HepG2 (cell line): ENCODE data around the gene RUVBL1. TPM values are rescaled to one million over a fixed set of nuclear protein-coding genes. Genes with fewer than 3 reads are reported as not detected.

Experiments
- ATAC-seq: fragments of 200-7000 bp; cut with Tn5 transposase; 3 replicates; pipeline ENCODE4 v1.9.1; 2020; ENCODE audit warnings: mild to moderate bottlenecking, moderate library complexity
- BruUV-seq: library from RNA; stranded (reverse); fragments of 400-500 nt; replicated peaks from 2 replicates; lab custom pipeline; 2021; lab: Mats Ljungman, UMichigan
- CTCF ChIA-PET: fragments of 300-600 bp; formaldehyde crosslinking; extraction: SDS; loops from one replicate; lab custom pipeline; 2021; ENCODE audit warnings: low total read pairs, inconsistent platforms, low intra/inter-chr PET ratio; lab: Yijun Ruan, JAX
- POLR2A ChIA-PET: fragments of 350-600 bp; sonication (Branson Sonifier 250); formaldehyde crosslinking; loops from one replicate; lab custom pipeline; 2020; ENCODE audit warnings: antibody characterized with exemption, inconsistent platforms; lab: Yijun Ruan, JAX
- DNase-seq: peaks from one replicate; pipeline ENCODE4 v3.0.0-alpha.2; 2015; ENCODE audit warnings: low spot score
- FAIRE-seq: peaks from 3 replicates; lab custom pipeline; 2011; peaks lifted over from hg19 to GRCh38; lab: Jason Lieb, UNC
- H2AFZ ChIP-seq: one replicate; pipeline ENCODE4 v1.6.1; 2011; ENCODE audit warnings: low read length, inconsistent platforms
- H3K27ac ChIP-seq: fragments of 300-600 bp; 3 replicates; pipeline ENCODE4 v1.8.0; 2011; ENCODE audit warnings: mixed run types, mild to moderate bottlenecking, mixed read lengths, low read length, inconsistent platforms; ENCODE audit not compliant: insufficient read depth; ENCODE audit errors: extremely low read length
- H3K27me3 ChIP-seq, 2 experiments: fragments of 200-600 bp in 1 of 2; 2 replicates in 1 of 2; 3 replicates in 1 of 2; pipeline versions ENCODE4 v1.6.0 to v1.8.0; 2011; ENCODE audit warnings: low read length in 2 of 2, mild to moderate bottlenecking in 2 of 2, moderate library complexity in 2 of 2, inconsistent platforms in 1 of 2; ENCODE audit not compliant: insufficient read depth in 2 of 2, control insufficient read depth in 1 of 2
- H3K36me3 ChIP-seq, 2 experiments: fragments of 200-600 bp in 1 of 2; replicated peaks in 1 of 2; 2 replicates in 1 of 2; 3 replicates in 1 of 2; pipeline versions ENCODE4 v1.5.1 to v1.8.0; 2011; ENCODE audit warnings: low read length in 2 of 2, inconsistent platforms in 1 of 2; ENCODE audit not compliant: insufficient read depth in 2 of 2, control insufficient read depth in 1 of 2
- H3K4me1 ChIP-seq: 2 replicates; pipeline ENCODE4 v1.5.1; 2012; ENCODE audit warnings: low read length, inconsistent platforms; ENCODE audit not compliant: insufficient read depth
- H3K4me2 ChIP-seq: 2 replicates; pipeline ENCODE4 v1.6.0; 2011; ENCODE audit warnings: low read depth, low read length, inconsistent platforms
- H3K4me3 ChIP-seq, 3 experiments: fragments of 200-600 bp in 1 of 3; sonication (generic), shearing (Covaris generic) in 1 of 3; replicated peaks in 1 of 3; 2 replicates each; pipeline ENCODE4 v1.5.1; 2011 to 2016; ENCODE audit warnings: low read length in 3 of 3, inconsistent platforms in 2 of 3, low read depth in 2 of 3, mild to moderate bottlenecking in 2 of 3, control low read depth in 1 of 3, mixed read lengths in 1 of 3; ENCODE audit not compliant: insufficient read depth in 1 of 3
- H3K79me2 ChIP-seq: one replicate; pipeline ENCODE4 v1.6.1; 2011; ENCODE audit warnings: low read length, inconsistent platforms; ENCODE audit not compliant: insufficient read depth
- H3K9ac ChIP-seq: 2 replicates; pipeline ENCODE4 v1.6.0; 2011; ENCODE audit warnings: mild to moderate bottlenecking, low read depth, low read length, inconsistent platforms; ENCODE audit not compliant: insufficient read depth
- H3K9me3 ChIP-seq: 2 replicates; pipeline ENCODE4 v1.5.1; 2012; ENCODE audit warnings: mild to moderate bottlenecking, low read length
- H4K20me1 ChIP-seq: 2 replicates; pipeline ENCODE4 v1.6.0; 2011; ENCODE audit warnings: inconsistent platforms, mild to moderate bottlenecking, low read length, moderate library complexity; ENCODE audit not compliant: insufficient read depth
- CCAR2 ChIP-seq: fragments of 200-400 bp; formaldehyde crosslinking; optimal IDR thresholded peaks from 2 replicates; pipeline ENCODE3; 2018; ENCODE audit warnings: low read depth, mild to moderate bottlenecking, low read length, moderate library complexity
- KAT2B ChIP-seq: fragments of 150-350 bp; IDR thresholded peaks from 2 replicates; pipeline ENCODE4 v1.6.1; 2014; ENCODE audit warnings: low read depth, low read length, borderline replicate concordance
- MEIS2 ChIP-seq: sonication (generic); formaldehyde crosslinking; IDR thresholded peaks from 2 replicates; pipeline ENCODE4 v1.9.0; 2021; ENCODE audit warnings: mild to moderate bottlenecking, missing genetic modification reagents
- SRSF4 ChIP-seq: fragments of 200-400 bp; formaldehyde crosslinking; IDR thresholded peaks from one replicate; pipeline ENCODE4 v1.6.1; 2018; ENCODE audit warnings: mild to moderate bottlenecking, low read depth, low read length, moderate library complexity; ENCODE audit not compliant: poor library complexity, severe bottlenecking
- ZMYM2 ChIP-seq: sonication (generic); formaldehyde crosslinking; IDR thresholded peaks from 2 replicates; pipeline ENCODE4 v1.8.0; 2022; ENCODE audit warnings: mild to moderate bottlenecking, missing genetic modification reagents
- ZNF546 ChIP-seq: sonication (generic); formaldehyde crosslinking; conservative IDR thresholded peaks from 2 replicates; pipeline ENCODE4 v1.8.1; 2023; ENCODE audit warnings: mild to moderate bottlenecking, missing genetic modification reagents
- ZNF577 ChIP-seq: sonication (generic); formaldehyde crosslinking; IDR thresholded peaks from 2 replicates; pipeline ENCODE4 v1.4.0; 2020; ENCODE audit warnings: mild to moderate bottlenecking, low read depth, missing genetic modification reagents, borderline replicate concordance
- WGBS: methylation state at CpG from one replicate; pipeline ENCODE4 v1.1.6; 2017; ENCODE audit warnings: low lambda C conversion rate; 5-methylcytosine and 5-hydroxymethylcytosine counted together
- in situ Hi-C: cut with HindIII; loops from 2 replicates; pipeline ENCODE4 v1.10.0; 2017; ENCODE audit warnings: low pct_unique_long_range_greater_than_20kb; ENCODE audit not compliant: extremely low pct_ligation_motif_present
- intact Hi-C: fragments of 100-400 bp; cut with micrococcal nuclease; formaldehyde crosslinking; loops from one replicate; pipeline ENCODE4 v1.10.0; 2022; ENCODE audit not compliant: unreplicated experiment
- polyA plus RNA-seq, 8 experiments: library from polyadenylated mRNA; depleted of rRNA in 3 of 8; stranded (reverse) in 7 of 8; unstranded in 1 of 8; fragments of >200 nt; fragmentation: Illumina TruSeq in 4 of 8; extraction: Trizol in 4 of 8; gene quantifications; 2 replicates each; pipeline versions ENCODE4 v1.2.1 to v1.2.3, GENCODE V29; 2011 to 2016; ENCODE audit warnings: low read depth in 4 of 8, missing spikeins in 1 of 8, mixed read lengths in 1 of 8; ENCODE audit not compliant: insufficient read depth in 1 of 8
- total RNA-seq, 5 experiments: library from RNA; depleted of rRNA; stranded (reverse); fragments of >200 nt; fragmentation: Illumina TruSeq; extraction: Trizol; gene quantifications; 2 replicates each; pipeline ENCODE4 v1.2.3, GENCODE V29; 2016; ENCODE audit warnings: low read depth in 1 of 5
- TF ChIP-seq, protein P1 (sequence below): sonication (generic); formaldehyde crosslinking; IDR thresholded peaks from 2 replicates; pipeline ENCODE4 v1.4.0; 2020; ENCODE audit warnings: missing genetic modification reagents, mild to moderate bottlenecking, borderline replicate concordance
- TF ChIP-seq, protein P2 (sequence below): sonication (generic); formaldehyde crosslinking; IDR thresholded peaks from 2 replicates; pipeline ENCODE4 v1.5.1; 2020; ENCODE audit warnings: mild to moderate bottlenecking, moderate library complexity, missing genetic modification reagents

Gene RUVBL1
- total and polyA plus RNA-seq, 2 of the 13 experiments (the other 11 are each of a cell fraction or from before 2014, with no cell fraction given) = 32.7 to 86.3 TPM

DNA sequence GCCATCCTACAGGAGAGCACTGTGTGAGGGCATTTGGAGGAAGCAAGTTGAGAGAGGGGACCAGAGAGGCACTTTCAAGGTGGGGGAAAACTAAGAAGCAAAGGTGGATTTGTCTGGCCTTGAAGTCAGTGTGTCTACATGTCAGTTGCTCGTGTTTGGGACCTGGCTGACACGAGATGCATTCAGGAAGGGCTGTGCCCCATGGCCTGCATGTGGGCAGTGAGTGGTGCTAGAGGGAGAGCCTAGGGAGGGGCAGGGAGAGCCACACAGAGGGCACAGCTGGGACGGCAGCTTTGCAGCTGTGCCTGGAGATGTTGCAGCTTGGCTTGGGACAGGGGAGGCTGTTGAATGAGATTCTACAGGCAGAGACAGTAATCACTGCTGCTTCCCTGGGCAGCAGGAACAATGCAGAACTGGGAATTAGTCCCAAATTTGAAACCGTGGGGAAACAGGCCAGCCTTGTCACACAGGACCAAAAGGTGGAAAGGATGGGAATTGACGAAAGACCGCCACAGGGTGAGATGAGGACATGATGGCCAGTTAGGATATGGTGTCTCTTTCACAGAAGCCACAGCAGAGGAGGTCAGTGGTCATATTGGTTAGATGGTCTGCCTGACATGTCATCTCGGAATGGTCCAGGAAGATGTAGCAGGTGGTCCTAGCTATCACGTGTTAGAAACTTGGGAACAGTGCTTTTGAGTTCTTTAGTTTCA lies 61.4 kb downstream of the RUVBL1 start (continued):
- TF ChIP-seq SRSF4 = no peak

DNA sequence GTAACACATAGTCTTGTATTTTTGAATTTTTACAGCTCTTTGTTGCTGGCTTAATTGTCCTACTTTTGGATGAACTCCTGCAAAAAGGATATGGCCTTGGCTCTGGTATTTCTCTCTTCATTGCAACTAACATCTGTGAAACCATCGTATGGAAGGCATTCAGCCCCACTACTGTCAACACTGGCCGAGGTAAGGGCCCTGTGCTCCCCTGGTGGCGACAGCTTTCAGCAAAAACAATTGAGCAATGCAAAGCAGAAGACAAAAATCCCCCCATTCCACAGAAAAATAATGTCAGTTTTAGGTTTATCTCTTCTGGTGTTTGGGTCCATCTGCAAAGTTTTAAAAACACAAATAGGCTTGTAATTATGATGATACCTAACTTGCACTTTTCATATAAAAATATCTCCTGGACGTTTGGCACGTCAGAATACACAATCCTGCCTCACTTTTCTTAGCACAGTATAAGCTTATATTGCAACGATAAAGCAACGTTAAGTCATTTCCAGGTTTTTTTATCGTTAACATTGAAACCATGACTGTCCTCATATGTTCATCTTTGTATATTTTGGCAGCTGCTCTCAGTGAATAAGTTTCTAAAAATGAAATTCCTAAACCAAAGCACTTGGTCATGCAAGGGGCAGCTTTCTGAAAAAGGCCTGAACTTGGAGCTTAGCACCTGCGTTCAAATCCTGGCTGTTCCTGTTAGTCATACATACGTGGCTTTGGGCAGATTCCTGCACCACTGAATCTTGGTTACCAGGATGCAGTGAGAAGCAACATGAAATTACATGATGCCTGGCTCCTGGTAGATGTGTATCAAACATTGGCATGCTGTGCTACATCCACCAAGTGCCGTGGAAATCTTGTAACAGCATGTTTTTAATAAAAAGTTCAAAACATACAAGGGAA lies 62.9 kb downstream of the RUVBL1 start:
- H3K4me1 ChIP-seq = peaks cover 7% of the 10 kb centered on the region
- FAIRE-seq (no peak), DNase-seq (no peak), ATAC-seq (no peak)
- no peaks in the 10 kb centered on the region for H3K27me3 ChIP-seq
- no TSS peak for BruUV-seq
- in situ Hi-C loops = no loop called here
- no peak overlapping the region for H3K4me2 ChIP-seq
- TF ChIP-seq, protein P1, sequence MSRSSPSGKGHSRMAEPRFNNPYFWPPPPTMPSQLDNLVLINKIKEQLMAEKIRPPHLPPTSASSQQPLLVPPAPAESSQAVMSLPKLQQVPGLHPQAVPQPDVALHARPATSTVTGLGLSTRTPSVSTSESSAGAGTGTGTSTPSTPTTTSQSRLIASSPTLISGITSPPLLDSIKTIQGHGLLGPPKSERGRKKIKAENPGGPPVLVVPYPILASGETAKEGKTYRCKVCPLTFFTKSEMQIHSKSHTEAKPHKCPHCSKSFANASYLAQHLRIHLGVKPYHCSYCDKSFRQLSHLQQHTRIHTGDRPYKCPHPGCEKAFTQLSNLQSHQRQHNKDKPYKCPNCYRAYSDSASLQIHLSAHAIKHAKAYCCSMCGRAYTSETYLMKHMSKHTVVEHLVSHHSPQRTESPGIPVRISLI = no peak
- TF ChIP-seq, protein P2, sequence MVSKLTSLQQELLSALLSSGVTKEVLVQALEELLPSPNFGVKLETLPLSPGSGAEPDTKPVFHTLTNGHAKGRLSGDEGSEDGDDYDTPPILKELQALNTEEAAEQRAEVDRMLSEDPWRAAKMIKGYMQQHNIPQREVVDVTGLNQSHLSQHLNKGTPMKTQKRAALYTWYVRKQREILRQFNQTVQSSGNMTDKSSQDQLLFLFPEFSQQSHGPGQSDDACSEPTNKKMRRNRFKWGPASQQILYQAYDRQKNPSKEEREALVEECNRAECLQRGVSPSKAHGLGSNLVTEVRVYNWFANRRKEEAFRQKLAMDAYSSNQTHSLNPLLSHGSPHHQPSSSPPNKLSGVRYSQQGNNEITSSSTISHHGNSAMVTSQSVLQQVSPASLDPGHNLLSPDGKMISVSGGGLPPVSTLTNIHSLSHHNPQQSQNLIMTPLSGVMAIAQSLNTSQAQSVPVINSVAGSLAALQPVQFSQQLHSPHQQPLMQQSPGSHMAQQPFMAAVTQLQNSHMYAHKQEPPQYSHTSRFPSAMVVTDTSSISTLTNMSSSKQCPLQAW (CRISPR knock-in tag) = no peak
- TF ChIP-seq ZNF546 (no peak), KAT2B (no peak), ZMYM2 (no peak), ZNF577 (CRISPR knock-in tag) (no peak), MEIS2 (CRISPR knock-in tag) (no peak), CCAR2 (no peak)
- WGBS = 96% methylated on average over 11 of the region's 11 CpGs
- H3K9ac ChIP-seq = no peak overlapping the region
- intact Hi-C loops = no loop called here
- H3K27ac ChIP-seq = no peak overlapping the region
- H4K20me1 ChIP-seq = no peaks in the 10 kb centered on the region; the same call in 1 of the 2 replicates
- POLR2A ChIA-PET = no interaction called here
- CTCF ChIA-PET = no interaction called here
- no peak overlapping the region for H3K4me3 ChIP-seq
- H3K36me3 ChIP-seq = peaks cover 38 to 88% of the 10 kb centered on the region in 2 experiments
- H3K9me3 ChIP-seq = no peaks in the 10 kb centered on the region
- H2AFZ ChIP-seq = no peak overlapping the region
- peaks cover 13% of the 10 kb centered on the region for H3K79me2 ChIP-seq
